GM12874 (cell line): ENCODE measurements around the gene INCENP.

ENCODE experiments used
- TF ChIP-seq, protein P1 (sequence below): IDR thresholded peaks from 2 replicates; pipeline ENCODE4 v1.5.1; 2011; ENCODE audit warnings: low read depth, mild to moderate bottlenecking, control low read depth, low read length, moderate library complexity; ENCODE audit not compliant: insufficient read depth

The INCENP gene

DNA sequence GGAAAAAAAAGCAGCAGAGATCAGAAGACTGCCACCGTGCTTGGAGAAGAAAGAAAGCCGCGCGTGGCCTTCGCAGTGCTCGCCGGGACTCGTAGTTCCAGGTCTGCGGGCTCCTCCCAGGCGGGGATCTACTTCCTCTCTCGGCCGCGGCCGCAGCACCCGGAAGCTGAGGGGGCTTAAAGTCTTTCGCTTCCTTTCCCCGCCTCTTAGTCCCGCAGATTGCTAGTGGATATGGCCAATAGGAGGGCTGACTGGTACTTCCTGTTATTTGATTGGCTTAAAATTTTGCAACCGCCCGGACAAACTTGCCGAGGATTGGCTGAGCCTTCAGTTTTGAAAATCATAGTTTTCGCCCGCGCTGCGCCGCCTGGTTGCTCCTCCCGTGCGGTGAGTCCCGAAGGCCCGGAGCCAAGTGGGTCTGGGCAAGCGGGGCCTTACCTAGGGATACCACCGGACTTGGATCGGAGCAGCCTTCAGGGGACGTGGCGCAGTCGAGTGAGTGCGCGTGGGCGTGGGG lies at the start of gene INCENP:
TSS of gene INCENP (plus strand) at position 343 of the 517 bp plus-strand sequence. CDS start 4,151 bp downstream, outside the sequence.
- TF ChIP-seq, protein P1, sequence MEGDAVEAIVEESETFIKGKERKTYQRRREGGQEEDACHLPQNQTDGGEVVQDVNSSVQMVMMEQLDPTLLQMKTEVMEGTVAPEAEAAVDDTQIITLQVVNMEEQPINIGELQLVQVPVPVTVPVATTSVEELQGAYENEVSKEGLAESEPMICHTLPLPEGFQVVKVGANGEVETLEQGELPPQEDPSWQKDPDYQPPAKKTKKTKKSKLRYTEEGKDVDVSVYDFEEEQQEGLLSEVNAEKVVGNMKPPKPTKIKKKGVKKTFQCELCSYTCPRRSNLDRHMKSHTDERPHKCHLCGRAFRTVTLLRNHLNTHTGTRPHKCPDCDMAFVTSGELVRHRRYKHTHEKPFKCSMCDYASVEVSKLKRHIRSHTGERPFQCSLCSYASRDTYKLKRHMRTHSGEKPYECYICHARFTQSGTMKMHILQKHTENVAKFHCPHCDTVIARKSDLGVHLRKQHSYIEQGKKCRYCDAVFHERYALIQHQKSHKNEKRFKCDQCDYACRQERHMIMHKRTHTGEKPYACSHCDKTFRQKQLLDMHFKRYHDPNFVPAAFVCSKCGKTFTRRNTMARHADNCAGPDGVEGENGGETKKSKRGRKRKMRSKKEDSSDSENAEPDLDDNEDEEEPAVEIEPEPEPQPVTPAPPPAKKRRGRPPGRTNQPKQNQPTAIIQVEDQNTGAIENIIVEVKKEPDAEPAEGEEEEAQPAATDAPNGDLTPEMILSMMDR = 0 out of 2 replicates have a peak, but pooled peaks have one; percentile 0

DNA sequence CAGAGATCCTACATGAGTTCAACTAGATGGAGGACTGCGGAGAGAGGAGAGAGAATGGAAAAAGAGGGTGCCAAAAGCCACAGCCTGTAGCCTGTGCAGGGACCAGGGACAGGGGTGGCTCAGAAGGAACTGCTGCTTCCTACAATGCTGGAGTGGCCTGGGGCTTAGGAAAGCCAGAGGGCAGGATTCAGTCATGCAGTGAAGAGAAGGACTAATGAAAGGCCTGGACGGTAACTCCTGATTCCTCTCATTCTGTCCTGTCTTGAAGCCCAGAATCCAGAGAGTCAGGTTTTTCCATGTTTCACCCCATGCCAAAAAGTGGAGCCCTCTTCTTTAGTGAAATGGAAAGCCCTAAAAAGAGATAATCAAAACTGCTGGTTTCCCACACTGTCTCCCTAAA lies 48.4 kb upstream of the INCENP start:
- TF ChIP-seq, protein P1 = no peak

DNA sequence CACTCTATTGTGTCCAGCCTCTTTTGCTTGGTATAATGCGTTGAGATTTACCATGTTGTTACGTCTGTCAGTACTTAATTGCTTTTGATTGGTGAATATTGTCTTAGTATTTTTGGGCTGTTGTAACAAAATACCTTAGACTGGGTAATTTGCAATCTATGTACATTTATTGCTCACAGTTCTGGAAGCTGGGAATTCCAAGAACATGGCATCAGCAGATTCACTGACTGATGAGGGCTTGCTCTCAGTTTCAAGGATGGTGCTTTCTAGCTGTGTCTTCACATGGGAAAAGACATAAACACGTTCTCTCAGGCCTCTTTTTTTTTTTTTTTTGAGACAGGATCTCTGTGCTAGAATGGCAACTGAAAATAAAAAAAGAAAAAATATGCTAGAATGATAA lies 46.7 kb upstream of the INCENP start:
- TF ChIP-seq, protein P1 = no peak

DNA sequence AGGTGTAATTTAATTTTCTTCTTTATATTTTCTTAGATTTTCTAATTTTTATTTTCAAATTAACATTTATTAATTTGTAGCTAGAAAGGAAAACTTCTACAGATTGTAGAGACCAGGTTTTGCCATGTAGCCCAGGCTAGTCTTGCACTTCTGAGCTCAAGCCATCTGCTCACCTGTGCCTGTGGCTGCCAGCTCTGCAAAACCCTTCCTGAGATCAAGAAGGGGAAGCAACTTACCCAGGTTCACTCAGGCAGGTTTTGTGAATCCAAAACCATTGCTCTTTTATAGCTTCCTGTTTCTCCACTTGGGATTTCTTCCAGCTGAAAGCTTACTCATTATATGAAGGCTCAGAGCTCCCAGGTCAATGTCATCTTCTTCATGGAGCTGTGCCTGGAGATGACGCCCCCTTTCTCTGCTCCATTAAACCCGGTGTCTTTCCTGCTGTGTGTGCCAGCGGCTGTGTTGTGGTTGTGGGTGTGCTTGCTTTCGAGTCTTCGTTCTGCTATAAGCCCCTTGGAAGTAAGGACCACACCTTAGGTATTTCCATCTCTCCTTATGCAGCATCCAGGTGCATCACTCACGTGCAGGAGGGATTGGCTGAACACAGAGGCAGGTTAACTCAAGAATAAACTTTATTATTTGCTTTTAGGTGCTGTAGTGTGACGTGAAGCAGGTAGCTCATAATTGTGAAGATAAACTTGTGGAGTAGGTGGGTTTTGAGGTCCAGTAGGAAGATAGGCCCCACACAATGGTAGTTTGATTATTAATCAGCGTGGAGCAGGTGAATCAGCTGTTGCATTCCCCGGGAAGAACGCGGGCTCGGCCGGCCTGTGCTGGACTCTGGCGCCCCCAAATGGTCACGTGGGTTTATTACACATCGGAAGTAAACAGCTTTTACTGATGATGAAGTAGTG lies 42.2 kb upstream of the INCENP start:
- TF ChIP-seq, protein P1 = peak; percentile 86

DNA sequence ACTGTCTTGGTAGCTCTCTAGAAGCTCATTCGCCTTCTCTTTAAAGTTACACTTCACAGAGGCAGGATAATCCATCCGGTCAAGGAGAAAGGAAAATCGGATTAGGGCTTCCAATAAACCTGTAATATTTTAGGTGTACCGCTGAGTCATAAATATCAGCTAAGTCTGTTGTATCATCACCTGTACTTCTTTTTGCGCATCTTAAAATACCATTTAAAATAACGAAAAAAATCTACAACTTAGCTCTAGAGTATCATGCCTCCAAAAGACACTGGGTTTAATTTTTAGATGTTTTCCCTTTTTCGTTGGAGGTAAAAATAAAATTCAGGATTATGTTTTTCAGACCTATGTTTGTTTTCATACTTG lies 41.5 kb upstream of the INCENP start:
- TF ChIP-seq, protein P1 = no peak

DNA sequence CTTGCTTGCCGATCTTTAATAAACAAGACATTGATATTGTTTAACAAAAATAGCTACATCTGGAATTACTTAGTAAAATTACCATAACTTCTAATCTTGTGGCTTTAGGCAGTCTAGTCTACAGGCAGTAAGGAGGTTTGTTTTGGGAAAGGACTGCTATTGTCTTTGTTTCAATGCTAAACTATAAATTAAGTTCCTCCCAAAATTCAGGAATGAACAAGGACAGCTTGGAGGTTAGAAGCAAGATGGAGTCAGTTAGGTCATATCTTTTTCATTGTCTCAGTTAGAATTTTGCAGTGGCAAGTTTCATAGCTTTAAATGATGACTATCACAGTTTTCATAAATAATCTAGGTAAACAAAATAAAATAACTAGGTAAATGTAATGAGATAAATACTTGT lies 36.1 kb upstream of the INCENP start:
- TF ChIP-seq, protein P1 = no peak

DNA sequence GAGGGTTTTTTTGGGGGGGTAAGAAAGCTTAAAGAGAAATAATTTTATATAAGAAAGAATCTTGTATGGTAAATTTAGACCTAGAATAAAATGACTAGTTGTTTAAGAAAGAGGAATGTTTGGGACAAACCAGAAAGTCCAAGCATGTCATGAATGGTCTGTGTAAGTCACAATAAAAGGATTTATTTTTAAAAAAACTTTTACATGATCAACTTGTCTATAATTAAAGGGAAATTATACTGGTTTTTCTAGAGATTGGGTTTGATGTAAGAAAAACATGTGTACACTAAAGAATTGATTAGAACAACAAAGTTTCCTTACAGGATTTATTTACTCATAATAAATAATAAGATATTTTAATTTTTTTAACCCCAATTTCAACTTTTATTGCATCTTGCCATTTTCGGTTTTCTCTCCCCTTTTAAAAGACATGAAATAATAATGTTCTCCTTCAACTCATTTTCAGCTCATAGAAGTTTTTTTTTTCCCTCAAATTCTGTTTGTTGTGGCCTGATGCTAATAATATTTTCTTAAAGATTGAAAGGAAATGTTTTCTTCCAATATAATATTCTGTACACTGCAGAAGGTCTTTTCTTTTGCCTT lies 35.4 kb upstream of the INCENP start:
- TF ChIP-seq, protein P1 = no peak
